ENCODE measurements around the gene LIMD2.
A peak's percentile ranks its signal among the peaks of the same experiment; 100 is the strongest.

Gene LIMD2

GRCh38 chr17:63681530-63681929, 18.4 kb downstream of the LIMD2 start:
- no peak for DNase-seq (ENCODE audit: low read depth)
- no peak for TF ChIP-seq CTCF (conservative IDR thresholded peaks at IDR 0.05; ENCODE audit: low read depth, low read length)

GRCh38 chr17:63680700-63681099, 19.2 kb downstream of the LIMD2 start:
- no peak for TF ChIP-seq CTCF (conservative IDR thresholded peaks at IDR 0.05; ENCODE audit: low read depth, low read length)
- no peak overlapping the region for H3K4me3 ChIP-seq (ENCODE audit: low read depth, low read length)

More at GRCh38 chr17:63681530-63681929, 18.4 kb downstream of the LIMD2 start:
- H3K4me3 ChIP-seq (ENCODE audit: low read depth, low read length) = no peak overlapping the region

GRCh38 chr17:63679214-63679613, 20.7 kb downstream of the LIMD2 start:
- no peak for DNase-seq (ENCODE audit: low read depth)
- TF ChIP-seq CTCF (conservative IDR thresholded peaks at IDR 0.05; ENCODE audit: low read depth, low read length) = peak; percentile 40
- H3K4me3 ChIP-seq (ENCODE audit: low read depth, low read length) = no peak overlapping the region

More at GRCh38 chr17:63680700-63681099, 19.2 kb downstream of the LIMD2 start:
- DNase-seq (ENCODE audit: low read depth) = no peak

- DNase-seq (ENCODE audit: low read depth) = no peak
- H3K4me3 ChIP-seq (ENCODE audit: low read depth, low read length) = no peak overlapping the region
- TF ChIP-seq CTCF (conservative IDR thresholded peaks at IDR 0.05; ENCODE audit: low read depth, low read length) = no peak
These were observed 23.3 kb downstream of the LIMD2 start for GRCh38 chr17:63676584-63676983.

- H3K4me3 ChIP-seq (ENCODE audit: low read depth, low read length) = peak overlapping the region; percentile 4
- TF ChIP-seq CTCF (conservative IDR thresholded peaks at IDR 0.05; ENCODE audit: low read depth, low read length) = no peak
- DNase-seq (ENCODE audit: low read depth) = peak; percentile 91
These were observed 24.0 kb downstream of the LIMD2 start for GRCh38 chr17:63675607-63676546.

GRCh38 chr17:63675231-63675606, 24.7 kb downstream of the LIMD2 start:
- H3K4me3 ChIP-seq (ENCODE audit: low read depth, low read length) = peak overlapping the region; percentile 4
- TF ChIP-seq CTCF (conservative IDR thresholded peaks at IDR 0.05; ENCODE audit: low read depth, low read length) = no peak
- peak; percentile 68 for DNase-seq (ENCODE audit: low read depth)

GRCh38 chr17:63672856-63673255, 27.1 kb downstream of the LIMD2 start:
- DNase-seq (ENCODE audit: low read depth) = no peak
- H3K4me3 ChIP-seq (ENCODE audit: low read depth, low read length) = no peak overlapping the region
- no peak for TF ChIP-seq CTCF (conservative IDR thresholded peaks at IDR 0.05; ENCODE audit: low read depth, low read length)
